LNCaP clone FGC (cell line): ENCODE measurements around the gene PRSS56.

Experiments used
- DNase-seq: peaks from one replicate; pipeline ENCODE4 v3.0.0-alpha.2; 2011; ENCODE audit warnings: low read depth
- H3K4me3 ChIP-seq: 2 replicates; pipeline ENCODE4 v1.5.1; 2011; ENCODE audit warnings: mild to moderate bottlenecking, low read depth, low read length, control low read depth
- TF ChIP-seq, protein P1 (sequence below): IDR thresholded peaks from 2 replicates; pipeline ENCODE4 v1.5.1; 2012; ENCODE audit warnings: mild to moderate bottlenecking; ENCODE audit not compliant: control insufficient read depth, insufficient read depth; ENCODE audit errors: extremely low read depth

PRSS56 gene

GRCh38 chr2:232544674-232545073 lies 24.5 kb downstream of the PRSS56 start:
- TF ChIP-seq, protein P1, sequence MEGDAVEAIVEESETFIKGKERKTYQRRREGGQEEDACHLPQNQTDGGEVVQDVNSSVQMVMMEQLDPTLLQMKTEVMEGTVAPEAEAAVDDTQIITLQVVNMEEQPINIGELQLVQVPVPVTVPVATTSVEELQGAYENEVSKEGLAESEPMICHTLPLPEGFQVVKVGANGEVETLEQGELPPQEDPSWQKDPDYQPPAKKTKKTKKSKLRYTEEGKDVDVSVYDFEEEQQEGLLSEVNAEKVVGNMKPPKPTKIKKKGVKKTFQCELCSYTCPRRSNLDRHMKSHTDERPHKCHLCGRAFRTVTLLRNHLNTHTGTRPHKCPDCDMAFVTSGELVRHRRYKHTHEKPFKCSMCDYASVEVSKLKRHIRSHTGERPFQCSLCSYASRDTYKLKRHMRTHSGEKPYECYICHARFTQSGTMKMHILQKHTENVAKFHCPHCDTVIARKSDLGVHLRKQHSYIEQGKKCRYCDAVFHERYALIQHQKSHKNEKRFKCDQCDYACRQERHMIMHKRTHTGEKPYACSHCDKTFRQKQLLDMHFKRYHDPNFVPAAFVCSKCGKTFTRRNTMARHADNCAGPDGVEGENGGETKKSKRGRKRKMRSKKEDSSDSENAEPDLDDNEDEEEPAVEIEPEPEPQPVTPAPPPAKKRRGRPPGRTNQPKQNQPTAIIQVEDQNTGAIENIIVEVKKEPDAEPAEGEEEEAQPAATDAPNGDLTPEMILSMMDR, result no peak
- no peak overlapping the region for H3K4me3 ChIP-seq
- no peak for DNase-seq

DNA sequence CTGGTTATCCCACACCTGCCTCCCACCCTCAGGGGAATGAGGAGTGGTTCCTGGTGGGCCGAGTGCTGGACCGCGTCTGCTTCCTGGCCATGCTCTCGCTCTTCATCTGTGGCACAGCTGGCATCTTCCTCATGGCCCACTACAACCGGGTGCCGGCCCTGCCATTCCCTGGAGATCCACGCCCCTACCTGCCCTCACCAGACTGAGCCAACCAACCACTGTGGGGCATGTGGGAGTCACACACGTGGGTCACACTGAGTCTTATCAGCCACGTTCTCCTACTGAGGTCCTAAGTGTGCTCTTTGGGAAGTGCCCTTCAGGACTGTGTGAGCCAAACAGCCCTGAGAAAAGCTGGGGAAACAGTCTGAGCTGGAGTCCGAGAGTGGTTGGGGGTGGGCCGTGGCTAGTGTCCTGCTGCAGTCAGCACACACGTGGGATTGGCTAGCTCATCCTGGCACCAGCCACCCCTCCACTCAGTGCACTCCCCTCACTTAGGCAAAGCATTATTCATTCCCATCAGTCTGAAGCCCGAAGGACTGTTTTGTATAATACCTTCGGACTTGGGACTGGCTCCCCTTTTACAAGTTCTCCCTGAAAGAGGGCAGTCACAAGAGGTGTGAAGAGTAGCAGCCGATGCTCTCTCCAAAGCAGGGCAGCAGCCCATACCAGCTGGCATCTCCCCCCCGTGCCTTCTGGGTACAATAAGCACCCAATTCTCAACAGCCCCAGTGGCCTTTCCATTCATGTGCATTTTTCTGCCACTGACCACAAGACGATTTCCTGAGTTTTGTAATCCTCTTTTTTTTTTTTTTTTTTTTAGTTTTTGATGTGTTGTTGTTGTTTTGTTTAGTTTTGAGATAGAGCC lies 25.6 kb downstream of the PRSS56 start:
- no peak overlapping the region for H3K4me3 ChIP-seq
- TF ChIP-seq, protein P1, result no peak
- no peak for DNase-seq

DNA sequence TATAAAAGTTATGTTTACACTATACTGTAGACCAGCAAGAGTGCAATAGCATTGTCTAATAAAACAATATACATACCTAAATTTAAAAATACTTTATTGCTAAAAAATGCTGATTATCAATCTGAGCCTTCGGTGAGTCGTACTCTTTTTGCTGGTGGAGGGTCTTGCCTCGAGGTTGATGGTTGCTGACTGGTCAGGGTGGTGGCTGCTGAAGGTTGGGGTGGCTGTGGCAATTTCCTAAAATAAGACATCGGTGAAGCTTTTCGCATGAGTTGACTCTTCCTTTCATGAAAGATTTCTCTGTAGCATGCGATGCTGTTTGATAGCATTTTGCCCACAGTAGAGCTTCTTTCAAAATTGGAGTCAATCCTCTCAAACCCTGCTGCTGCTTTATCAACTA lies 27.8 kb downstream of the PRSS56 start:
- no peak overlapping the region for H3K4me3 ChIP-seq
- no peak for DNase-seq
- TF ChIP-seq, protein P1, result no peak

- DNase-seq, result no peak
- TF ChIP-seq, protein P1, result no peak
Measured at GRCh38 chr2:232549655-232550353, 29.6 kb downstream of the PRSS56 start.

DNA sequence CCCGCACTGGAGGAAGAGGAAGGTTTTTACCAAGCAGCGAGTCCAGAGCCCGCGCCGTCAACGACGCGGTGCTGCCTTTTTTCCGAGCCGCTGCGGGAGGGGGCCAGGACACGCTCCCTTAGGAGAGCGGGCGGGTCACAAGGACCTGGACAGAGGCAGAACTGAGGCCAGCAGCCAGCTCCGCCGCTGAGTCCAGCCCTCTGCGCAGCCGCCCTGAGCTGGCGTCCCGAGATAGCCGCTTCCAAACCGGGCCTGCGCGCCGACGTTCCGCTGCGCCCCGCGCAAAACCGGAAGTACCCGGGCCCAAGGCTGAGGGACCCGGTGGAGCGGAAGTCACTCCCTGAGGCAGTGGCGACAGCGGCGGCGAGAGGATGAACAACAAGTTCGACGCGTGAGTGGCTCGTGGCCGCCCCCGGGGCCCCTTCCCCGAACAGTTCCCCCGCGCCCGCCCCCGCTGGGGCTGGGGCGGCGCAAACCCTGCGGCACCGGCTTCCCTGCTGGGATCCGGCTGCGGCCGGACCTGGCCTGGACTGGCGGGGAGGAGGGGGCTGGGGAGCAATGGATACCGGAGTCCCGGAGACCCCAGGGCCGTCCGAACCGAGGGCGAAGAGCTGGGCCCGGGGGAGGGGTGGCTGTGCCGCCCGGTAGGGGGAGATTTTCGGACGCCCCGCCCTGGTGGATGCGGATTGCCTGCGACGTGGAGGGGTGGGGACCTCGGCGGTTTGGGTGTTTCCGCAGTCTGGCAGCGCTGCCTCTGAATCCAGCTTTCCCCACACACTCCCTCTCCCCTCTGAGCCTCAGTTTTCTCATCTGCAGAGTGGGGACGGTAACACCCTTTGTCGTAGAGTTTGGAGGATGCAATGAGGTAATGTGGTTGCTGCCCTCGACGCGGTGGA lies 30.4 kb downstream of the PRSS56 start, which contains the start of the genes EIF4E2 and TIGD1:
Gene EIF4E2 (plus strand): TSS at position 336 of the 896 bp plus-strand sequence. CDS start 36 bp downstream, at position 372.
Gene TIGD1 (minus strand): TSS at position 204 of the 896 bp plus-strand sequence. CDS start 675 bp downstream, outside the sequence.
- TF ChIP-seq, protein P1, result 0 out of 2 replicates have a peak, but pooled peaks have one; percentile 9
- H3K4me3 ChIP-seq, result peak within 1 kb of the TSS; percentile 90
- peak; percentile 84 for DNase-seq

More at GRCh38 chr2:232549655-232550353, 29.6 kb downstream of the PRSS56 start:
- peak overlapping the region; percentile 90 for H3K4me3 ChIP-seq

DNA sequence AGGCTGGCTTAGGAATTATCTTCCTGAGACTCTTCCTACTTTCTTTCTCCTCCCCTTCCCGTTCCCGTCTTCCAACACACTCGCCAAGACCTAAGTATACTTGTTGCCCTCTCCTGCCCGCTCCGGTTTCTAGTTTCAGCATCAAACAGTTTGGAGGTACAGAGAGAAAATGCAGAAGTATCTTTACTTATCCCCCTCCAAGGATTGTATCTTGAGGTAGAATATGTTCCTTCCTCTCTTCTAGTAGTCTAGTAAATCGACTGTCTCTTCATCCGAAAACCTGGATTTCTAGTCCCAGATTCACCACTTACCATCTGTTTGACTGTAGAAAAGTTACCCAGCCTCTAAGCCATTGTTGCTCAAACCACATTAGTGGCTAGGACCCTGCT lies 31.1 kb downstream of the PRSS56 start:
- H3K4me3 ChIP-seq, result peak overlapping the region; percentile 90
- TF ChIP-seq, protein P1, result no peak
- DNase-seq, result no peak
